Astrocyte (in vitro differentiated cells and primary cell): ENCODE measurements around the gene DDX59.

Experiments used
- CTCF ChIP-seq: IDR thresholded peaks from 2 replicates; pipeline ENCODE4 v1.5.1; 2011; ENCODE audit warnings: low read depth, mild to moderate bottlenecking, inconsistent platforms, low read length, moderate library complexity; ENCODE audit not compliant: insufficient read depth
- EZH2 ChIP-seq: IDR thresholded peaks from 2 replicates; pipeline ENCODE4 v1.6.1; 2012; ENCODE audit warnings: mild to moderate bottlenecking, low read length, inconsistent platforms; ENCODE audit not compliant: insufficient read depth

GRCh38 chr1:200686620-200687019 is 16.9 kb upstream of the DDX59 start:
- TF ChIP-seq CTCF (no peak), EZH2 (no peak)
